Smooth muscle cell (in vitro differentiated cells): ENCODE data around the gene RPH3AL. TPM values are rescaled to one million over a fixed set of nuclear protein-coding genes. Genes with fewer than 3 reads are reported as not detected.

ENCODE experiments used
- DNase-seq: peaks from one replicate; lab custom pipeline; 2025; ENCODE audit not compliant: unreplicated experiment; lab: John Stamatoyannopoulos, UW
- H2AFZ ChIP-seq: fragments of 200-600 bp; sonication (generic); 2 replicates; pipeline ENCODE4 v1.6.0; 2016; ENCODE audit warnings: antibody characterized with exemption, low read depth, mild to moderate bottlenecking
- H3F3A ChIP-seq: fragments of 200-600 bp; sonication (generic); 2 replicates; pipeline ENCODE4 v1.6.0; 2017; ENCODE audit warnings: antibody characterized with exemption, low read depth
- H3K27ac ChIP-seq: fragments of 200-600 bp; sonication (generic); 2 replicates; pipeline ENCODE4 v1.5.1; 2016; ENCODE audit warnings: low read depth, mild to moderate bottlenecking
- H3K27me3 ChIP-seq: fragments of 200-600 bp; sonication (generic); 2 replicates; pipeline ENCODE4 v1.6.1; 2016; ENCODE audit warnings: low read depth, mild to moderate bottlenecking
- H3K36me3 ChIP-seq: fragments of 200-600 bp; sonication (generic); 2 replicates; pipeline ENCODE4 v1.5.1; 2016; ENCODE audit warnings: low read depth
- H3K4me1 ChIP-seq: fragments of 200-600 bp; sonication (generic); 2 replicates; pipeline ENCODE4 v1.5.1; 2016; ENCODE audit warnings: low read depth
- H3K4me2 ChIP-seq: fragments of 200-600 bp; sonication (generic); 2 replicates; pipeline ENCODE4 v1.6.0; 2016; ENCODE audit warnings: mild to moderate bottlenecking
- H3K4me3 ChIP-seq: fragments of 200-600 bp; sonication (generic); 2 replicates; pipeline ENCODE4 v1.5.1; 2016; ENCODE audit warnings: mild to moderate bottlenecking
- H3K79me2 ChIP-seq: fragments of 200-600 bp; sonication (generic); 2 replicates; pipeline ENCODE4 v1.6.0; 2016; ENCODE audit warnings: low read depth, mild to moderate bottlenecking
- H3K9ac ChIP-seq: fragments of 200-600 bp; sonication (generic); 2 replicates; pipeline ENCODE4 v1.6.0; 2016; ENCODE audit warnings: low read depth
- H3K9me3 ChIP-seq: fragments of 200-600 bp; sonication (generic); replicated peaks from 2 replicates; pipeline ENCODE4 v1.5.1; 2016; ENCODE audit warnings: low read depth
- H4K20me1 ChIP-seq: fragments of 200-600 bp; sonication (generic); 2 replicates; pipeline ENCODE4 v1.6.0; 2016; ENCODE audit warnings: low read depth
- WGBS: methylation state at CpG from one replicate; pipeline ENCODE4 v1.1.7; 2016; ENCODE audit warnings: low lambda C conversion rate; 5-methylcytosine and 5-hydroxymethylcytosine counted together
- polyA plus RNA-seq: library from polyadenylated mRNA; unstranded; fragments of >200 nt; fragmentation: Nextera tagmentation; extraction: Ambion mirVana; gene quantifications from 2 replicates; pipeline ENCODE4 v1.2.1, GENCODE V29; 2016
- total RNA-seq: library from RNA; depleted of rRNA; stranded (reverse); fragments of >200 nt; gene quantifications from 2 replicates; pipeline ENCODE4 v1.2.3, GENCODE V29; 2014
- TF ChIP-seq, protein P1 (sequence below): fragments of 200-600 bp; sonication (generic); IDR thresholded peaks from 2 replicates; pipeline ENCODE4 v1.5.1; 2017; ENCODE audit warnings: borderline replicate concordance, mild to moderate bottlenecking, antibody characterized with exemption; ENCODE audit not compliant: insufficient read depth, poor library complexity, severe bottlenecking

The RPH3AL gene
- total and polyA plus RNA-seq, 2 experiments from 2014 or later, result 1.8 to 3.3 TPM

DNA sequence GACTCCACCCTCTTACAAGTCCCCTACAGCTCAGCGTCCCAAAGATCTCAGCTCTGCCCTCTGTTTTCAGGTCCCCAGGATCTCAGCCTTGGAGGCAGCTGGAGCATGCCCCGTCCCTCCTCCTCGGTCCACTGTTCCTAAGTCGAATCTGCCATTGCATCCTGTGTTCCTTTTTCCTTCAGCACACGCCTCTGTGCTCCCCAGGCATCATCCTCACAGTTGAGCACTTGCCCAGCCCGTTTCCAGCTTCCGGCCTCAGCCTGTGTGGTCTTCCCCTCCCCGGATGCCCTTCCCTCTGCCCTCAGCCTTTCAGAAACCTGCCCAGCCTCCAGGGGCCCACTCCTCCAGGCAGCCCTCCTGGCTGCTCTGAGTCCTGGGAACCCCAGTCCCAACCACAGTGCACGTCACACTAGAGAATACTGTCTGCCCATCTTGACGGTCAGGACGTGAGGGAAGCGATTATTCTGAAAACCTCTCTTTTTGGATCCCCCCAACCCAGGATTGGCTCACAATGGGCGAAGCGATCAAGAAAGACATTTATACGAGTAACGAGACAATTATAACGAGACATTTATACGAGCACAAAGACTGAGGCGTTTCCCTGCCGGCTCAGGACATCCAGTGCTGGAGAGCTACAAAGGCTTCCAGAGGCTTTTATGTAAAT, 41.4 kb downstream of the RPH3AL start:
- Histone ChIP-seq H3K36me3 (no peaks in the 10 kb centered on the region), H3K27me3 (no peaks in the 10 kb centered on the region), H4K20me1 (no peaks in the 10 kb centered on the region), H3K27ac (no peak overlapping the region), H3K79me2 (no peaks in the 10 kb centered on the region), H3F3A (no peaks in the 10 kb centered on the region), H3K4me1 (peaks cover 18% of the 10 kb centered on the region), H3K4me2 (no peak overlapping the region), H2AFZ (no peak overlapping the region), H3K9me3 (no peaks in the 10 kb centered on the region), H3K9ac (no peak overlapping the region), H3K4me3 (no peak overlapping the region)
- TF ChIP-seq, protein P1, sequence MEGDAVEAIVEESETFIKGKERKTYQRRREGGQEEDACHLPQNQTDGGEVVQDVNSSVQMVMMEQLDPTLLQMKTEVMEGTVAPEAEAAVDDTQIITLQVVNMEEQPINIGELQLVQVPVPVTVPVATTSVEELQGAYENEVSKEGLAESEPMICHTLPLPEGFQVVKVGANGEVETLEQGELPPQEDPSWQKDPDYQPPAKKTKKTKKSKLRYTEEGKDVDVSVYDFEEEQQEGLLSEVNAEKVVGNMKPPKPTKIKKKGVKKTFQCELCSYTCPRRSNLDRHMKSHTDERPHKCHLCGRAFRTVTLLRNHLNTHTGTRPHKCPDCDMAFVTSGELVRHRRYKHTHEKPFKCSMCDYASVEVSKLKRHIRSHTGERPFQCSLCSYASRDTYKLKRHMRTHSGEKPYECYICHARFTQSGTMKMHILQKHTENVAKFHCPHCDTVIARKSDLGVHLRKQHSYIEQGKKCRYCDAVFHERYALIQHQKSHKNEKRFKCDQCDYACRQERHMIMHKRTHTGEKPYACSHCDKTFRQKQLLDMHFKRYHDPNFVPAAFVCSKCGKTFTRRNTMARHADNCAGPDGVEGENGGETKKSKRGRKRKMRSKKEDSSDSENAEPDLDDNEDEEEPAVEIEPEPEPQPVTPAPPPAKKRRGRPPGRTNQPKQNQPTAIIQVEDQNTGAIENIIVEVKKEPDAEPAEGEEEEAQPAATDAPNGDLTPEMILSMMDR, result no peak
- 86% methylated on average over 20 of the region's 20 CpGs for WGBS
- DNase-seq, result no peak

DNA sequence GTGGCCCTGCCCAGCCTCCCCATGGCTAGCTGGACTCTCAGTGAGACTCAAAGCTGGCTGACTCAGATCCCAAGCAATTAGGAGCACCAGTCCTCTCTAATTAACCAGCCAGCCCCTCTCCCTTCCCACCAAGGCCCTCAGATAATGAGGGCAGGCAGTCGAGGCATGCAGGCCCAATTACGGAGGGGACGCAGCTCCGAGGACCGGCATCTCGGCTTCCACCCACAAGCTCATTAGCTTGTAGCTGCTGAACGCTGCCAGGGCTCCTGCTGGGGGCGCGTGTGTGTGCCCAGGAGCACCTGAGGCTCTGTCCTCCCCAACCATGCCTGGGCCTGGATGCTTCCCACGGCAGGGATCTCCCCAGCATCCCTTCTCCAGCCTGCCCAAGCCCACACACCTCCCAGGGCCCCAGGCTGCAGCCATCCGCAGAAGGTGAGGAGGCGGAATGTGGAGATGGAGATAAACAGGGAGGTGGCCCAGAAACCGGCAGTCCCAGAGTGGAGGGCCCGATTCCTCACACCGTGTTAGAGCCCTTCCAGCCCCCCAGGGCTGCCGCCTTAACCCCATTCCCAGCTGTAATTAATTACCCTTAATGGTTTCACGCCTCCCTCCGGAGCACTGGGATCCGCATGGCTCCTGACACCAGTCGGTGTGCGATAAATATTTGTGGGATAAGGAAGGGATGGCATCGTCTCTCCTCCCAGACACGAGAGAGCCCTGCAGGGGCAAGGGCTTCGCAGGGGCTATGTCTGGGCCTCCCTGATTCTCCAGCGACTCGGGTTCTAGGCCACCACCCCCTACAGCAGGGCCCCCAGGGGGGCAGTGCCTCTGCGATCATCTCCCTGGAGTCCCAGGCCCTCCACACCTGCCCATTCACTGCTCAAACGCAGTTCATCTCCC, 42.2 kb downstream of the RPH3AL start:
- no peaks in the 10 kb centered on the region for H4K20me1 ChIP-seq
- H3K79me2 ChIP-seq, result no peaks in the 10 kb centered on the region
- DNase-seq, result no peak
- no peak overlapping the region for H3K4me2 ChIP-seq
- H3K36me3 ChIP-seq, result no peaks in the 10 kb centered on the region
- TF ChIP-seq, protein P1, result no peak
- no peak overlapping the region for H3K4me3 ChIP-seq
- no peaks in the 10 kb centered on the region for H3K9me3 ChIP-seq
- H3F3A ChIP-seq, result no peaks in the 10 kb centered on the region
- no peak overlapping the region for H3K27ac ChIP-seq
- WGBS, result 70% methylated on average over 28 of the region's 28 CpGs
- no peaks in the 10 kb centered on the region for H3K27me3 ChIP-seq
- H3K4me1 ChIP-seq, result peaks cover 18% of the 10 kb centered on the region
- no peak overlapping the region for H2AFZ ChIP-seq
- no peak overlapping the region for H3K9ac ChIP-seq

DNA sequence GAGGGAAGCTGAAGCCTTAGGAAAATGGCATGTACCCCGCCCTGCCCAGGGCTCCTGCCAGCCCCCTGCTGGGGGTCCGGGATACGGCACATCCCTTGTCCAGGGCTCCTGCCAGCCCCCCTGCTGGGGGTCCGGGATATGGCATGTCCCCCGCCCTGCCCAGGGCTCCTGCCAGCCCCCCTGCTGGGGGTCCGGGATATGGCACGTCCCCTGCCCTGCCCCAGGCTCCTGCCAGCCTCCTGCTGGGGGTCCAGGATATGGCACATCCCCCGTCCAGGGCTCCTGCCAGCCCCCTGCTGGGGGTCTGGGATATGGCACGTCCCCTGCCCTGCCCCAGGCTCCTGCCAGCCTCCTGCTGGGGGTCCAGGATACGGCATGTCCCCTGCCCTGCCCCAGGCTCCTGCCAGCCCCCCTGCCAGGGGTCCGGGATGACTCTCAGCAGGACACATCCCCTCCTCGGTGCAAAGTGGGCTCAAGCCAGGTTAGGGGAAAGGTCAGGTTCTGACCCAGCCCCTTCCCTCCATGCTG, 43.2 kb downstream of the RPH3AL start:
- H4K20me1 ChIP-seq, result no peaks in the 10 kb centered on the region
- DNase-seq, result no peak
- H3K4me2 ChIP-seq, result no peak overlapping the region
- no peaks in the 10 kb centered on the region for H3K79me2 ChIP-seq
- H3K36me3 ChIP-seq, result no peaks in the 10 kb centered on the region
- H3K9me3 ChIP-seq, result no peaks in the 10 kb centered on the region
- no peak overlapping the region for H3K9ac ChIP-seq
- no peaks in the 10 kb centered on the region for H3F3A ChIP-seq
- WGBS, result 85% methylated on average over 10 of the region's 12 CpGs
- H3K4me3 ChIP-seq, result no peak overlapping the region
- H3K4me1 ChIP-seq, result peaks cover 18% of the 10 kb centered on the region
- no peak overlapping the region for H2AFZ ChIP-seq
- TF ChIP-seq, protein P1, result peak; percentile 72
- no peak overlapping the region for H3K27ac ChIP-seq
- no peaks in the 10 kb centered on the region for H3K27me3 ChIP-seq
